IMR-90 (cell line): Measurements from ENCODE around the gene PTPN21. TPM values are rescaled to one million over a fixed set of nuclear protein-coding genes. Genes with fewer than 3 reads are reported as not detected.
A peak's percentile ranks its signal among the peaks of the same experiment; 100 is the strongest.

Experiments used
- ATAC-seq: fragments of 200-7000 bp; cut with Tn5 transposase; 2 replicates; pipeline ENCODE4 v1.9.1; 2020; ENCODE audit warnings: low read depth, mild to moderate bottlenecking, moderate library complexity
- BruUV-seq: library from RNA; stranded (reverse); fragments of 400-500 nt; replicated peaks from 2 replicates; lab custom pipeline; 2021; lab: Mats Ljungman, UMichigan
- CTCF ChIA-PET: fragments of 300-600 bp; formaldehyde crosslinking; extraction: SDS; loops from one replicate; lab custom pipeline; 2021; ENCODE audit warnings: antibody characterized with exemption; lab: Yijun Ruan, JAX
- POLR2A ChIA-PET: fragments of 300-600 bp; sonication (Branson Sonifier 250); formaldehyde crosslinking; loops from one replicate; lab custom pipeline; 2022; ENCODE audit warnings: antibody characterized with exemption; ENCODE audit not compliant: unreplicated experiment; lab: Charles Lee
- DNase-seq: peaks from one replicate; pipeline ENCODE4 v3.0.0; 2013
- H2AFZ ChIP-seq: replicated peaks from 2 replicates; pipeline ENCODE3; 2013; ENCODE audit warnings: low read length, mild to moderate bottlenecking; ENCODE audit not compliant: poor library complexity
- H2AK5ac ChIP-seq: 2 replicates; pipeline ENCODE4 v1.6.1; 2013; ENCODE audit warnings: low read depth, low read length, inconsistent platforms
- H2AK9ac ChIP-seq: replicated peaks from 2 replicates; pipeline ENCODE3; 2013; ENCODE audit warnings: mild to moderate bottlenecking, low read depth, low read length, moderate library complexity; ENCODE audit not compliant: poor library complexity
- H2BK120ac ChIP-seq: 2 replicates; pipeline ENCODE4 v1.6.1; 2013; ENCODE audit warnings: low read depth, low read length, inconsistent platforms
- H2BK15ac ChIP-seq: 3 replicates; pipeline ENCODE4 v1.6.1; 2013; ENCODE audit warnings: low read depth, low read length, inconsistent platforms
- H2BK20ac ChIP-seq: 2 replicates; pipeline ENCODE4 v1.6.1; 2013; ENCODE audit warnings: low read depth, mild to moderate bottlenecking, inconsistent platforms, low read length, moderate library complexity
- H2BK5ac ChIP-seq: 2 replicates; pipeline ENCODE4 v1.6.1; 2013; ENCODE audit warnings: mild to moderate bottlenecking, low read depth, low read length, inconsistent platforms; ENCODE audit not compliant: poor library complexity, severe bottlenecking
- H3K14ac ChIP-seq: replicated peaks from 2 replicates; pipeline ENCODE4 v1.6.1; 2013; ENCODE audit warnings: low read depth, low read length, inconsistent platforms
- H3K18ac ChIP-seq: 2 replicates; pipeline ENCODE4 v1.6.1; 2013; ENCODE audit warnings: low read depth, low read length, control low read depth
- H3K23ac ChIP-seq: 2 replicates; pipeline ENCODE4 v1.6.1; 2013; ENCODE audit warnings: low read depth, low read length, inconsistent platforms
- H3K27ac ChIP-seq: 2 replicates; pipeline ENCODE4 v1.5.1; 2013; ENCODE audit warnings: mild to moderate bottlenecking, control low read depth, low read length; ENCODE audit not compliant: insufficient read depth
- H3K27me3 ChIP-seq: 2 replicates; pipeline ENCODE4 v1.6.1; 2013; ENCODE audit warnings: low read length; ENCODE audit not compliant: control insufficient read depth, insufficient read depth
- H3K36me3 ChIP-seq: 2 replicates; pipeline ENCODE4 v1.6.1; 2013; ENCODE audit warnings: low read length, mixed read lengths; ENCODE audit not compliant: control insufficient read depth, insufficient read depth
- H3K4ac ChIP-seq: 2 replicates; pipeline ENCODE4 v1.6.1; 2013; ENCODE audit warnings: low read depth, low read length, inconsistent platforms
- H3K4me1 ChIP-seq: 2 replicates; pipeline ENCODE4 v1.6.1; 2013; ENCODE audit warnings: low read length, mixed read lengths; ENCODE audit not compliant: control insufficient read depth, insufficient read depth
- H3K4me2 ChIP-seq: 2 replicates; pipeline ENCODE4 v1.6.1; 2013; ENCODE audit warnings: low read depth, mild to moderate bottlenecking, control low read depth, low read length, moderate library complexity
- H3K4me3 ChIP-seq: 2 replicates; pipeline ENCODE4 v1.5.1; 2013; ENCODE audit warnings: low read depth, mild to moderate bottlenecking, control low read depth, low read length, moderate library complexity; ENCODE audit not compliant: insufficient read depth
- H3K56ac ChIP-seq: 2 replicates; pipeline ENCODE4 v1.6.1; 2013; ENCODE audit warnings: low read length, inconsistent platforms; ENCODE audit not compliant: insufficient read depth; ENCODE audit errors: extremely low read depth
- H3K79me1 ChIP-seq, 2 experiments: 2 replicates each; pipeline ENCODE4 v1.6.1; 2013; ENCODE audit warnings: low read length in 2 of 2, inconsistent platforms in 1 of 2, low read depth in 1 of 2
- H3K9ac ChIP-seq: 2 replicates; pipeline ENCODE4 v1.6.1; 2013; ENCODE audit warnings: low read depth, low read length, control low read depth
- H3K9me1 ChIP-seq: 2 replicates; pipeline ENCODE4 v1.6.1; 2013; ENCODE audit warnings: low read length, inconsistent platforms; ENCODE audit not compliant: insufficient read depth
- H3K9me3 ChIP-seq: 2 replicates; pipeline ENCODE4 v1.6.1; 2013; ENCODE audit warnings: low read length; ENCODE audit not compliant: control insufficient read depth, insufficient read depth
- H4K20me1 ChIP-seq: 2 replicates; pipeline ENCODE4 v1.6.1; 2013; ENCODE audit warnings: low read length, inconsistent platforms; ENCODE audit not compliant: insufficient read depth
- H4K5ac ChIP-seq: 2 replicates; pipeline ENCODE4 v1.6.1; 2013; ENCODE audit warnings: mild to moderate bottlenecking, low read depth, low read length, control low read depth
- H4K8ac ChIP-seq, 2 experiments: 2 replicates each; pipeline ENCODE4 v1.6.1; 2013; ENCODE audit warnings: low read depth in 2 of 2, low read length in 2 of 2, control low read depth in 1 of 2, inconsistent platforms in 1 of 2
- H4K91ac ChIP-seq: 2 replicates; pipeline ENCODE4 v1.6.1; 2013; ENCODE audit warnings: low read depth, low read length, inconsistent platforms; ENCODE audit not compliant: insufficient read depth
- MAFK ChIP-seq: IDR thresholded peaks from 2 replicates; pipeline ENCODE4 v1.6.1; 2012; ENCODE audit warnings: low read depth, low read length, improper control_type of control experiment
- MAZ ChIP-seq: IDR thresholded peaks from 2 replicates; pipeline ENCODE4 v1.6.1; 2012; ENCODE audit warnings: low read depth, mild to moderate bottlenecking, low read length, improper control_type of control experiment, moderate library complexity, borderline replicate concordance
- NFE2L2 ChIP-seq: fragments of 150-350 bp; IDR thresholded peaks from 2 replicates; pipeline ENCODE4 v1.6.1; 2016; ENCODE audit warnings: low read depth, mild to moderate bottlenecking, low read length
- POLR2A ChIP-seq: IDR thresholded peaks from 2 replicates; pipeline ENCODE4 v1.6.1; 2012; ENCODE audit warnings: mild to moderate bottlenecking, low read depth, low read length
- RAD21 ChIP-seq: IDR thresholded peaks from 2 replicates; pipeline ENCODE4 v1.6.1; 2012; ENCODE audit warnings: low read length, improper control_type of control experiment
- WGBS, 2 experiments: methylation state at CpG; one replicate each; pipeline versions ENCODE4 v1.1.5 to v1.1.7; 2013; ENCODE audit warnings: missing lambda C conversion rate in 2 of 2; ENCODE audit not compliant: insufficient read length in 1 of 2; ENCODE audit errors: extremely low coverage in 2 of 2; 5-methylcytosine and 5-hydroxymethylcytosine counted together
- dilution Hi-C: fragments of 300-500 bp; cut with HindIII; formaldehyde crosslinking; loops from one replicate; pipeline ENCODE4 v1.14.3; 2018; ENCODE audit warnings: low sequenced_read_pairs; ENCODE audit not compliant: unreplicated experiment
- in situ Hi-C: fragments of 300-500 bp; cut with MboI; formaldehyde crosslinking; loops from 3 replicates; pipeline ENCODE4 v1.14.3; 2019; ENCODE audit warnings: low sequenced_read_pairs, inconsistent platforms, mixed read lengths
- intact Hi-C: fragments of 100-400 bp; cut with micrococcal nuclease; formaldehyde crosslinking; loops from 2 replicates; pipeline ENCODE4 v1.10.0; 2022
- polyA plus RNA-seq, 3 experiments: library from polyadenylated mRNA; depleted of rRNA; stranded (reverse); fragments of >200 nt; gene quantifications; 2 replicates each; pipeline ENCODE4 v1.2.3, GENCODE V29; 2012; ENCODE audit warnings: low replicate concordance in 1 of 3
- total RNA-seq: library from RNA; depleted of rRNA; stranded (reverse); fragments of >200 nt; gene quantifications from 2 replicates; pipeline ENCODE4 v1.2.3, GENCODE V29; 2012
- TF ChIP-seq, protein P1 (sequence below): fragments of 150-350 bp; IDR thresholded peaks from 2 replicates; pipeline ENCODE4 v1.6.1; 2017; ENCODE audit warnings: mild to moderate bottlenecking, antibody characterized with exemption, low read length, low read depth

The PTPN21 gene
- total and polyA plus RNA-seq, 2 of the 4 experiments (the other 2 are of a cell fraction), result 10.4 to 10.7 TPM

DNA sequence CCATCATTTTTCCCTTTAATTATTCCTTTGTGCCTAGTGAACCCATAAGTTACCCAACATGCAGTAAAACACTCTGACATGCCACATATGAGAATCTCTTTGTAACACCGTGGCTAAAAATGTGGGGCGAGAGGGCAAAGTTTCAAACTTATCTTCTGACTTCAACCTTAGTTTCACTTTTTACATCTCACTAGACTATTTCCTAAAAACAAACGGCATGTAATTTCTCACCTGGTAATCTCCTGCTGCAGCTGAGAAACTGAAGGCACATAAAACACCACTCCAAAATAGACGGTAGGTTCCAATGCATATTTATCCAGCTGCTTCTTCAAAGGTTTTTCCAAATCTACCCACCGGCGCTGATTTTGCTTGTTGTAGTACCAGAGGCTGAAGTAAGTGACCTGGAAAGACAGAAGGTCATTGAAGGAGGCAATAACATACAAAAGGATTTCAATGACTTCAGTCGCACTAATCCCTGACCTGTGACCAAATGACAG, 37.9 kb downstream of the PTPN21 start:
- dilution Hi-C loops, result no loop called here
- Histone ChIP-seq H3K4me2 (no peak overlapping the region), H2BK5ac (no peak overlapping the region), H2BK120ac (no peak overlapping the region), H2AFZ (no peak overlapping the region), H3K23ac (0 out of 2 replicates have a peak overlapping the region, but pooled peaks have one; percentile 24), H4K5ac (no peak overlapping the region), H2AK9ac (no peak overlapping the region), H4K91ac (no peak overlapping the region), H2AK5ac (no peak overlapping the region), H3K27ac (no peak overlapping the region), H3K9me1 (no peaks in the 10 kb centered on the region; the same call in none of the 2 replicates), H3K9me3 (no peaks in the 10 kb centered on the region), H3K4me3 (no peak overlapping the region), H3K27me3 (no peaks in the 10 kb centered on the region), H3K4me1 (peaks cover 2% of the 10 kb centered on the region; the same call in 1 of the 2 replicates), H3K79me1 (peaks cover 36 to 41% of the 10 kb centered on the region in 2 experiments), H3K4ac (no peak overlapping the region), H4K8ac (no peak overlapping the region), H3K14ac (no peak overlapping the region), H3K9ac (no peak overlapping the region), H3K56ac (no peak overlapping the region), H3K18ac (no peak overlapping the region), H2BK20ac (no peak overlapping the region), H2BK15ac (no peak overlapping the region), H4K20me1 (peaks cover 4% of the 10 kb centered on the region; the same call in 1 of the 2 replicates), H3K36me3 (peaks cover 13% of the 10 kb centered on the region)
- in situ Hi-C loops, result no loop called here
- ATAC-seq (no peak), DNase-seq (no peak)
- ChIA-PET POLR2A (no interaction called here), CTCF (no interaction called here)
- TF ChIP-seq NFE2L2 (no peak), MAFK (no peak), RAD21 (no peak), POLR2A (no peak), MAZ (no peak)
- TF ChIP-seq, protein P1, sequence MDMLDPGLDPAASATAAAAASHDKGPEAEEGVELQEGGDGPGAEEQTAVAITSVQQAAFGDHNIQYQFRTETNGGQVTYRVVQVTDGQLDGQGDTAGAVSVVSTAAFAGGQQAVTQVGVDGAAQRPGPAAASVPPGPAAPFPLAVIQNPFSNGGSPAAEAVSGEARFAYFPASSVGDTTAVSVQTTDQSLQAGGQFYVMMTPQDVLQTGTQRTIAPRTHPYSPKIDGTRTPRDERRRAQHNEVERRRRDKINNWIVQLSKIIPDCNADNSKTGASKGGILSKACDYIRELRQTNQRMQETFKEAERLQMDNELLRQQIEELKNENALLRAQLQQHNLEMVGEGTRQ, result no peak
- intact Hi-C loops, result no loop called here
- no TSS peak for BruUV-seq
- 70% methylated on average over 2 of the region's 7 CpGs; no CpG with 5 or more reads in 1 of the 2 experiments for WGBS, 2 experiments
